GM13977 (cell line): ENCODE results near the gene CPPED1.

Source experiments
- DNase-seq: peaks from one replicate; pipeline ENCODE4 v3.0.0; 2012; ENCODE audit warnings: low spot score
- in situ Hi-C: fragments of 300-500 bp; cut with MboI; formaldehyde crosslinking; loops from one replicate; pipeline ENCODE4 v1.12.0; 2022; ENCODE audit warnings: low sequenced_read_pairs, low pct_unique_long_range_greater_than_20kb, mixed read lengths, inconsistent platforms; ENCODE audit not compliant: unreplicated experiment
- TF ChIP-seq, protein P1 (sequence below): IDR thresholded peaks from 2 replicates; pipeline ENCODE4 v1.5.1; 2012; ENCODE audit warnings: mild to moderate bottlenecking, control low read depth; ENCODE audit not compliant: insufficient read depth; ENCODE audit errors: extremely low read depth, missing control alignments

The CPPED1 gene

DNA sequence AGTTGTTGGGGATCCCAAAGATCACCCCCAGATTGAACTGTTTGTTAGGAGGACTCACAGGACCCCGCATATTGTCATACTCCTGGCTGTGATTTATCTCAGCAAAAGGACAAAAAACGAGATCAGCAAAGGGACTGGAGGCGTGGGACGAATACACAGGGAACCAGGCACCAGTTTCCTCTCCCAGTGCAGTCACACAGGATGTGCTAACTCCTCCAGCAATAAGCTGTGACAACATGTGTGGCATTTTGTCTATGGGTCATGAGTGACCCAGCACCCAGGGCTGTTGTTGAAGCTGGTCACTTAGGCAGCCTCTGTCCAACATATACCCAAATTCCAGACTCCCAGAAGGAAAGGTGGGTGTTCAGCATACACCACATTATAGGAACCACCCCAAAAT lies 60.9 kb downstream of the CPPED1 start:
- in situ Hi-C loops: no loop called here
- no peak for DNase-seq
- TF ChIP-seq, protein P1, sequence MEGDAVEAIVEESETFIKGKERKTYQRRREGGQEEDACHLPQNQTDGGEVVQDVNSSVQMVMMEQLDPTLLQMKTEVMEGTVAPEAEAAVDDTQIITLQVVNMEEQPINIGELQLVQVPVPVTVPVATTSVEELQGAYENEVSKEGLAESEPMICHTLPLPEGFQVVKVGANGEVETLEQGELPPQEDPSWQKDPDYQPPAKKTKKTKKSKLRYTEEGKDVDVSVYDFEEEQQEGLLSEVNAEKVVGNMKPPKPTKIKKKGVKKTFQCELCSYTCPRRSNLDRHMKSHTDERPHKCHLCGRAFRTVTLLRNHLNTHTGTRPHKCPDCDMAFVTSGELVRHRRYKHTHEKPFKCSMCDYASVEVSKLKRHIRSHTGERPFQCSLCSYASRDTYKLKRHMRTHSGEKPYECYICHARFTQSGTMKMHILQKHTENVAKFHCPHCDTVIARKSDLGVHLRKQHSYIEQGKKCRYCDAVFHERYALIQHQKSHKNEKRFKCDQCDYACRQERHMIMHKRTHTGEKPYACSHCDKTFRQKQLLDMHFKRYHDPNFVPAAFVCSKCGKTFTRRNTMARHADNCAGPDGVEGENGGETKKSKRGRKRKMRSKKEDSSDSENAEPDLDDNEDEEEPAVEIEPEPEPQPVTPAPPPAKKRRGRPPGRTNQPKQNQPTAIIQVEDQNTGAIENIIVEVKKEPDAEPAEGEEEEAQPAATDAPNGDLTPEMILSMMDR: no peak

DNA sequence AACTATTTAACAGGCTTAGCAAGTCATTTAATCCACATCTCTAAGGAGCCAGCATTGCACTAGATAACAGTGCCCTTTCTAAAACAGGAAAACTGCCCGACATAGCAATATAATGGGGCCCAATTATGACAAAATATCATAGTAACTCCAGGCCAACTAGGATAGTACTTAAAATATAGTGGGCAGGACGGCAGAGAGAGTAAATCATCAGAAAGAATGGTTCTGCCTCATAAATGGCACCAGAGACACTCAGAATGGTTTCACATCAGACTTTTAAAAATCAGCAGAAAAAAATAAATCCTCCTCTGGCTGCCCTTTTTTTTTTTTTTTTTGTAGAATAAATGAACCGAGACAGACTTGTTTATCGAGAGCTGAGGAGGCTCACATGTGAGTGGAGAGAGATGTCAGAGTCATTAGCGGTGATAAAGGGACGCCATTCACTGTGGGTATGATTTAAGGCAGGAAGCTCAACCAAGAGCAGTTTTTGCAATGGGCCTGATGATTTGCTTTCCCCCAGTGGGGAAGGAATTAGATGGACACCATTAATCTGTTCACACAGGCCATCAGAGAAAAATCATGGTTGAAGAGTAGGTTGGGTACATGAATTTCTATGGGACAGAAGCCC lies 62.6 kb downstream of the CPPED1 start:
- TF ChIP-seq, protein P1: no peak
- in situ Hi-C loops: no loop called here
- no peak for DNase-seq

DNA sequence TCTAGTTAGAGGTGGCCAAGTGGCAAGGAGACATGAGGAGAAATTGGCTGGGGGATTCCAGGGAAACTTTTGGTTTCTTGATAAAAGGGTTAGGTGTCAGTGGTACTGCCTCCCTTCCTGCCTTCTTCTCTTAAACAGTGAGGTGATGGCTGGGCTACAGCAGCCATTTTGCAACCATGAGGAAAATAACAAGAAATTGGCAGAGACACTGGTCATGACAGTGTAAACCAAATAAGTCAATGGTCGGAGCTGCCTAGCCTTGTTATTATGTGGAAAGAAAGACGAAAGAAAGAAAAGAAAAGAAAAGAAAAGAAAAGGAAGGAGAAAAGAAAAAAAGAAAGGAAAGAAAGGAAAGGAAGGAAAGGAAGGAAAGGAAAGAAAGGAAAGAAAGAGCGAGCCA lies 63.9 kb downstream of the CPPED1 start:
- DNase-seq: no peak
- in situ Hi-C loops: no loop called here
- TF ChIP-seq, protein P1: no peak

DNA sequence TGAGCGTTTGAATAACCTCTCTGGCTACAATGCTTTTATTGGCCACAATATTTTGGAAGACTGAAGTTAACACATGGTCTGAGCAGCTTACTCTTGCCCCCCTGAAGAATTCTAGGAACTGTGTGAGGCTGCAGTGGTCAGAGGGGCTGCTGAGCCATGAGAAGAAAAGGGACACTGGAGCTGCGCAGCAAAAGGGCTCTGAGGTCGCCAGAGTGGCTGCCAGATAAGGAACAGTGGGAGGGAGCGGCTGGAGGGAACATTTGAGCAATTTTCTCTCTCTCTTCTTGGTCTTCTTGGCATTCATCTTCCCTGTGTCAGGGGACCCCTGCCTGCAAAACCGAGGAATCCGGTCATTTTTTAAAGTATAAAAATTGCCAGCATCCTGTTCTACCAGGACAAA lies 66.1 kb downstream of the CPPED1 start:
- TF ChIP-seq, protein P1: no peak
- in situ Hi-C loops: no loop called here
- no peak for DNase-seq

DNA sequence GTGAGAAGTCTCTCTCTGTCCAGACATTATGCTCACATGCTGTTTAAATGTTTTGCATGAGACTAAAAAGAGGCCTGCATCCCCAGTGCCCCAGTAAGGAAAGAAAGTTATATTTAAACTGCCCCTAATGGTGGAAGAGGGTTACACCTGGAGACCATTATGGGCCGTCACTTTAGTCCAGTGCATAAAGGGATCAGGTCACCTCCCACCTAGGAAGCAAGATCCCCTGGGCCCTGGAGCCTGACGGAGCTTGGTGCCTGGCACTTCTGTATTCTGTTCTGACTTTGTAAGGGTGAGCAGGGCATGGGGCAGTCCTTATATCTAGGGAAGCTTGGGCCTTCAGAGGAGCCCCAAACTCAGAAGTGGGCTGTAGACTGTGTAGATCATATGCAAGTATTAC lies 67.9 kb downstream of the CPPED1 start:
- TF ChIP-seq, protein P1: no peak
- no peak for DNase-seq
- in situ Hi-C loops: no loop called here

DNA sequence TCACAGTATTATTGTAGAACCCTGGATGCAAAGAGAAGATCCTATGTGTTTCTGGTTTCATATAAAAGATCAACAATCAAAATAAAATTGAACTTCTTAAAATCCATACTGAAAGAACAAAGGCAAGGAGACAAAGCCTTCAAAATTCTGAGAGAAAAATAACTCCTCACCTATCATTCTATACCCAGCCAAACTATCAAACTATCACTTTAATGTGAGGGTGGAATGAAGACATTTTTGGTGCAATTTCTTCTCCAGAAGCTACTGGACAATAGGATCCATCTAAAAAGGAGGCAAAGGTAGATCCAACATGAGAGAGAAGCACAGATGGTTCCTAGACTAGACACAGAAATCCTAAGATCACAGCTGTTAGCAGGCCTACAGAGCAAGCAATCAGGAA lies 71.1 kb downstream of the CPPED1 start:
- in situ Hi-C loops: no loop called here
- no peak for DNase-seq
- TF ChIP-seq, protein P1: no peak
